DOHH2 (cell line): ENCODE measurements around the gene LRRC59.

ENCODE experiments used
- H3F3A ChIP-seq: fragments of 200-600 bp; sonication (generic), shearing (Covaris generic); 2 replicates; pipeline ENCODE4 v1.6.0; 2016; ENCODE audit warnings: antibody characterized with exemption, mild to moderate bottlenecking; ENCODE audit not compliant: control insufficient read depth, insufficient read depth
- H3K27ac ChIP-seq: fragments of 200-600 bp; sonication (generic); 2 replicates; pipeline ENCODE4 v1.5.1; 2014; ENCODE audit warnings: low read depth, mild to moderate bottlenecking, low read length, moderate library complexity
- H3K27me3 ChIP-seq: fragments of 200-600 bp; sonication (generic); 2 replicates; pipeline ENCODE4 v1.6.1; 2014; ENCODE audit warnings: mild to moderate bottlenecking, low read length, mixed read lengths; ENCODE audit not compliant: control insufficient read depth
- H3K36me3 ChIP-seq: fragments of 200-600 bp; sonication (generic); 2 replicates; pipeline ENCODE4 v1.6.1; 2014; ENCODE audit warnings: mild to moderate bottlenecking, low read length, moderate library complexity, mixed read lengths; ENCODE audit not compliant: control insufficient read depth
- H3K4me1 ChIP-seq: fragments of 200-600 bp; sonication (generic); 2 replicates; pipeline ENCODE4 v1.6.1; 2014; ENCODE audit warnings: mild to moderate bottlenecking, low read length, mixed read lengths; ENCODE audit not compliant: control insufficient read depth
- H3K4me2 ChIP-seq: fragments of 200-600 bp; sonication (generic); 2 replicates; pipeline ENCODE4 v1.6.0; 2014; ENCODE audit warnings: mild to moderate bottlenecking, low read length, moderate library complexity
- H3K4me3 ChIP-seq: fragments of 200-600 bp; sonication (generic); 2 replicates; pipeline ENCODE4 v1.5.1; 2014; ENCODE audit warnings: mild to moderate bottlenecking, low read length, mixed read lengths
- H3K79me2 ChIP-seq: fragments of 200-600 bp; sonication (generic); 2 replicates; pipeline ENCODE4 v1.6.1; 2014; ENCODE audit warnings: mild to moderate bottlenecking, low read length, mixed read lengths; ENCODE audit not compliant: control insufficient read depth
- H3K9me2 ChIP-seq: fragments of 200-600 bp; sonication (generic); replicated peaks from 2 replicates; pipeline ENCODE4 v1.6.1; 2014; ENCODE audit warnings: mild to moderate bottlenecking, low read length, mixed read lengths; ENCODE audit not compliant: control insufficient read depth
- H3K9me3 ChIP-seq: fragments of 200-600 bp; sonication (generic); 2 replicates; pipeline ENCODE4 v1.6.1; 2014; ENCODE audit warnings: antibody characterized with exemption, low read length, mixed read lengths; ENCODE audit not compliant: control insufficient read depth, insufficient read depth
- H4K20me1 ChIP-seq: fragments of 200-600 bp; sonication (generic); 2 replicates; pipeline ENCODE4 v1.6.0; 2014; ENCODE audit warnings: low read depth, mild to moderate bottlenecking, antibody characterized with exemption, low read length, moderate library complexity; ENCODE audit not compliant: control insufficient read depth, insufficient read depth
- EZH2phosphoT487 ChIP-seq: fragments of 200-600 bp; sonication (generic); IDR thresholded peaks from 2 replicates; pipeline ENCODE4 v1.6.1; 2017; ENCODE audit warnings: borderline replicate concordance, mild to moderate bottlenecking, antibody characterized with exemption, low read length, moderate library complexity, mixed read lengths
- TF ChIP-seq, protein P1 (sequence below): fragments of 200-600 bp; sonication (generic); IDR thresholded peaks from one replicate; pipeline ENCODE4 v1.5.1; 2014; ENCODE audit warnings: antibody characterized with exemption, mild to moderate bottlenecking, low read depth, low read length; ENCODE audit not compliant: poor library complexity, severe bottlenecking

The LRRC59 gene

DNA sequence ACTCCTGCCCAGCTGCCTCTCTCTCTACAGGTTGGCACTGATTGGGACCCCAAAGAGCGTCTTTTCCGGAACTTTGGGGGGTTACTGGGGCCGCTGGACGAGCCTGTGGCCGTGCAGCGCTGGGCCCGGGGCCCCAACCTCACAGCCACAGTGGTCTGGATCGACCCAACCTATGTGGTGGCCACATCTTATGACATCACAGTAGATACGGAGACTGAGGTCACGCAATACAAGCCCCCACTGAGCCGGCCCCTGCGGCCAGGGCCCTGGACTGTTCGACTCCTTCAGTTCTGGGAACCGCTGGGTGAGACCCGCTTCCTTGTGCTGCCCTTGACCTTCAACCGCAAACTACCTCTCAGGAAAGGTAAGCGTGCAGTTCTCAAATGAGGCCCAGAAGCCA is 39.1 kb downstream of the LRRC59 start:
- H3K27ac ChIP-seq, result no peak overlapping the region
- H3K36me3 ChIP-seq, result peaks cover 66% of the 10 kb centered on the region

DNA sequence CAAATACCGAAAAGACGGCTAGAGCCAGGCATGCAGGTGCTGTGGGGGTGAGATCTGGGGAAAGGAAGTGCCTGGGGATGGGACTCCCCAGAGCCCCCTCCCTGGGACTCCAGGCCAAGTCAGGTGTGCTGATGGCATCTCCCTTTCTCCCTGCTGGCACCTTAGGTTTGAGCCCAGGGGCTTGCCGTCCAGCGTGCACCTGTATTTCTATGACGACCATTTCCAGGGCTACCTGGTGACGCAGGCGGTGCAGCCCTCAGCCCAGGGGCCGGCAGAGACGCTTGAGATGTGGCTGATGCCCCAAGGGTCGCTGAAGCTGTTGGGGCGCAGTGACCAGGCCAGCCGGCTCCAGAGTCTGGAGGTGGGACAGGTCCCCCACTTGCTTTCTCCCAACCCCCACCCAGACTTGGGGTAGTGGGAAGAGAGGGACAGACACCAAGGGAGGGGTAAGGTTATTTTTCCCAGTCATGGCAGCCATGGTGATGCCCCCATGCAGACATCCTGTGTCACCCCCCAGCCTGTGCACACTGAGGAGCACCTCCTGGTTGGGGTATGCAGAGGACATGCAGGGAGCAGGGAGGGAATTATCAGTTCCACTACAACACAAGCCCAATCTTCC is 40.3 kb downstream of the LRRC59 start:
- Histone ChIP-seq H3K36me3 (peaks cover 66% of the 10 kb centered on the region), H3K4me1 (no peaks in the 10 kb centered on the region), H3F3A (no peaks in the 10 kb centered on the region), H3K9me3 (no peaks in the 10 kb centered on the region), H3K27ac (no peak overlapping the region), H3K9me2 (no peaks in the 10 kb centered on the region), H3K4me3 (no peak overlapping the region), H3K4me2 (no peak overlapping the region), H3K27me3 (no peaks in the 10 kb centered on the region), H4K20me1 (no peaks in the 10 kb centered on the region), H3K79me2 (no peaks in the 10 kb centered on the region)
- TF ChIP-seq, protein P1, sequence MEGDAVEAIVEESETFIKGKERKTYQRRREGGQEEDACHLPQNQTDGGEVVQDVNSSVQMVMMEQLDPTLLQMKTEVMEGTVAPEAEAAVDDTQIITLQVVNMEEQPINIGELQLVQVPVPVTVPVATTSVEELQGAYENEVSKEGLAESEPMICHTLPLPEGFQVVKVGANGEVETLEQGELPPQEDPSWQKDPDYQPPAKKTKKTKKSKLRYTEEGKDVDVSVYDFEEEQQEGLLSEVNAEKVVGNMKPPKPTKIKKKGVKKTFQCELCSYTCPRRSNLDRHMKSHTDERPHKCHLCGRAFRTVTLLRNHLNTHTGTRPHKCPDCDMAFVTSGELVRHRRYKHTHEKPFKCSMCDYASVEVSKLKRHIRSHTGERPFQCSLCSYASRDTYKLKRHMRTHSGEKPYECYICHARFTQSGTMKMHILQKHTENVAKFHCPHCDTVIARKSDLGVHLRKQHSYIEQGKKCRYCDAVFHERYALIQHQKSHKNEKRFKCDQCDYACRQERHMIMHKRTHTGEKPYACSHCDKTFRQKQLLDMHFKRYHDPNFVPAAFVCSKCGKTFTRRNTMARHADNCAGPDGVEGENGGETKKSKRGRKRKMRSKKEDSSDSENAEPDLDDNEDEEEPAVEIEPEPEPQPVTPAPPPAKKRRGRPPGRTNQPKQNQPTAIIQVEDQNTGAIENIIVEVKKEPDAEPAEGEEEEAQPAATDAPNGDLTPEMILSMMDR, result no peak
- no peak for TF ChIP-seq EZH2phosphoT487

More for the DNA sequence above, 39.1 kb downstream of the LRRC59 start:
- TF ChIP-seq, protein P1, result no peak
- TF ChIP-seq EZH2phosphoT487, result no peak
- Histone ChIP-seq H3K9me3 (no peaks in the 10 kb centered on the region), H3K4me2 (no peak overlapping the region), H3K9me2 (no peaks in the 10 kb centered on the region), H3K79me2 (no peaks in the 10 kb centered on the region), H3K4me1 (no peaks in the 10 kb centered on the region), H3K27me3 (no peaks in the 10 kb centered on the region), H3K4me3 (no peak overlapping the region), H3F3A (peaks cover 4% of the 10 kb centered on the region), H4K20me1 (no peaks in the 10 kb centered on the region)

DNA sequence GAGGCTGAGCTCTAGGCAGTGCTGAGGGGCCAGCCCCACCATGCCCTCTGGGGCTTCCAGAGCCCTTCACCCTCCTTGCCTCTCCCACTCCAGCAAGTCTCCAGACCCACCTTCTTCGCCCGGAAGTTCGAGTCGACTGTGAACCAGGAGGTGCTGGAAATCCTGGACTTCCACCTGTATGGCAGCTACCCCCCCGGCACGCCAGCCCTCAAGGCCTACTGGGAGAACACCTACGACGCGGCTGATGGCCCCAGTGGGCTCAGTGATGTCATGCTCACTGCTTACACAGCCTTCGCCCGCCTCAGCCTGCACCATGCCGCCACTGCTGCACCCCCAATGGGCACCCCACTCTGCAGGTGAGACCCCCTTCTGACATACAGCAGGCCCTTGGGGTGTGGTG is 40.9 kb downstream of the LRRC59 start:
- Histone ChIP-seq H3K9me3 (no peaks in the 10 kb centered on the region), H3K4me3 (no peak overlapping the region), H3K27ac (no peak overlapping the region), H4K20me1 (no peaks in the 10 kb centered on the region), H3K4me2 (no peak overlapping the region), H3K79me2 (no peaks in the 10 kb centered on the region), H3F3A (no peaks in the 10 kb centered on the region), H3K4me1 (no peaks in the 10 kb centered on the region), H3K36me3 (peaks cover 62% of the 10 kb centered on the region), H3K27me3 (no peaks in the 10 kb centered on the region), H3K9me2 (no peaks in the 10 kb centered on the region)
- TF ChIP-seq EZH2phosphoT487, result no peak
- TF ChIP-seq, protein P1, result no peak
